GM19025 (cell line): ENCODE results near the gene DPAGT1.
A peak's percentile ranks its signal among the peaks of the same experiment; 100 is the strongest.
"Not testable (repeated sequence)": the region's sequence is repeated elsewhere in the genome, so short reads cannot be mapped to it uniquely, and the experiment has no call there.

Experiments used
- ATAC-seq: cut with Tn5 transposase; IDR thresholded peaks from one replicate; pipeline ENCODE4 v1.9.1; 2021; ENCODE audit warnings: mild to moderate bottlenecking, low read depth, moderate library complexity; ENCODE audit not compliant: unreplicated experiment

Gene DPAGT1

GRCh38 chr11:119116235-119116594 is 14.6 kb upstream of the DPAGT1 start:
- ATAC-seq, result no peak

DNA sequence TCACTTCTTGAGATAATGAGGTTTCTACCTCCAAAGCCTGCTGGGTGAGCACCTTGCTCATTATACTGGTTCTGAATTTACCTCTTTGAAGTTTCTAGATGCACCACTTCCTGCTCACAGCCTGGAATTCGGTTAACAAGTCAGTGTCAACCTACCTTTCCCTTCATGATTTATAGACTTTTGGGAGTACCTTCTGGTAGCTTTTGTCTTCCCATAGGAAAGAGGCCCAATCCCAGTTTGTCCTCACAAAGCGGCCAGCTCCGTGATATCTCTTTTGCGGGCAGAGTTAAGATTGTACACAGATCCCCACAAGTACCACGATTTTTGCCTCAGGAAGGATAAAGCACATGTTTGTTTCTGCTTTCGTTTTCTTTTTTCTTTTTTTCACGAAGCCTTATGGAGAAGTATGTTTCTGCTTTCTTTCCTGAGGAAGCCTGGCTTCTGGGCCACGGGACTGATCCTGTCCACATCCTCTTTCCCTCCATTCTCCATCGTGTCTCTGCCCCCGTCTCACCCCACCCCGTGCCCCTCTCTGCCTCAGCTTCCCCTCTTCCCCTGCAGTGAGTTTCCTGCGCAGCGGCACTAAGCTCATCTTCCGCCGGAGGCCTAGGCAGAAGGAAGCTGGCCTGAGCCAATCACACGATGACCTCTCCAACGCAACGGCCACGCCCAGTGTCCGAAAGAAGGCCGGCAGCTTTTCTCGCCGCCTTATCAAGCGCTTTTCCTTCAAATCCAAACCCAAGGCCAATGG is 14.0 kb upstream of the DPAGT1 start:
- ATAC-seq, result no peak

DNA sequence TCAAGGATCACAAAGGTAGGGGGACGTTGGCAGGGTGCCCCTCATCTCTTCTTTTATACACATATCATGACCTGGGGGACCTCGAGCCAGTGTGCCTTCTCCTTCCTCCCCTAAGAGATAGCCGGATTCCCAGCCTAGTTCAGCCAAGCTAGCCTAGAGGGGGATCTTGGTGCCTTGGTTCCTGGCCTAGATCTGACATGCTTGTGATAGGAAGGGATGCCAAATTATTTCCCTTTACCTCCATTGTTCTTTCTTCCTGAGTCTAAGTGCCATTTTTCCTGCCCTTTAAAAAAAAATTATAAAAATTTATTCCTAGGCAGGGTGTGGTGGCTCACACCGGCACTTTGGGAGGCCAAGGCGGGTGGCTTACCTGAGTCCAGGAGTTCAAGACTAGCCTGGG is 12.7 kb upstream of the DPAGT1 start:
- no peak for ATAC-seq

DNA sequence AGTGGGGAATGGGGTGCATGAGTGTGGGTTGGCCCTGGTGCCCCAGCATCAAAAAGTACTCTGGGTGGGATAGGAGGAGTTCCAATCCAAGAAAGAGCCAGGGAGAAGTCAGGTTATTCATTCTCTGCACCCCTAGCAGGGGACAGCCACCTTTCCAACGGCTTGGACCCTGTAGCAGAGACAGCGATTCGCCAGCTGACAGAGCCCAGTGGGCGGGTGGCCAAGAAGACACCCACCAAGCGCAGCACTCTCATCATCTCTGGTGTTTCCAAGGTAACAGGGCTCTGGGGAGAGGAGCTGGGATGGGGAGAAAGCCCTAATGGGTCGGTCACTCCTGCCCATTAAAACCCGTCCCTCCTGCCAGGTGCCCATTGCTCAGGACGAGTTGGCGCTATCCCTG is 12.1 kb upstream of the DPAGT1 start:
- no peak for ATAC-seq

GRCh38 chr11:119112314-119113020 is 10.8 kb upstream of the DPAGT1 start:
- ATAC-seq, result no peak

- no peak for ATAC-seq
Observed at GRCh38 chr11:119111361-119111925, 9.8 kb upstream of the DPAGT1 start.

GRCh38 chr11:119110439-119110838 is 8.8 kb upstream of the DPAGT1 start:
- ATAC-seq, result no peak

- ATAC-seq, result no peak
Observed at GRCh38 chr11:119109843-119110242, 8.2 kb upstream of the DPAGT1 start.

- no peak for ATAC-seq
Observed at GRCh38 chr11:119108857-119109221, 7.2 kb upstream of the DPAGT1 start.

DNA sequence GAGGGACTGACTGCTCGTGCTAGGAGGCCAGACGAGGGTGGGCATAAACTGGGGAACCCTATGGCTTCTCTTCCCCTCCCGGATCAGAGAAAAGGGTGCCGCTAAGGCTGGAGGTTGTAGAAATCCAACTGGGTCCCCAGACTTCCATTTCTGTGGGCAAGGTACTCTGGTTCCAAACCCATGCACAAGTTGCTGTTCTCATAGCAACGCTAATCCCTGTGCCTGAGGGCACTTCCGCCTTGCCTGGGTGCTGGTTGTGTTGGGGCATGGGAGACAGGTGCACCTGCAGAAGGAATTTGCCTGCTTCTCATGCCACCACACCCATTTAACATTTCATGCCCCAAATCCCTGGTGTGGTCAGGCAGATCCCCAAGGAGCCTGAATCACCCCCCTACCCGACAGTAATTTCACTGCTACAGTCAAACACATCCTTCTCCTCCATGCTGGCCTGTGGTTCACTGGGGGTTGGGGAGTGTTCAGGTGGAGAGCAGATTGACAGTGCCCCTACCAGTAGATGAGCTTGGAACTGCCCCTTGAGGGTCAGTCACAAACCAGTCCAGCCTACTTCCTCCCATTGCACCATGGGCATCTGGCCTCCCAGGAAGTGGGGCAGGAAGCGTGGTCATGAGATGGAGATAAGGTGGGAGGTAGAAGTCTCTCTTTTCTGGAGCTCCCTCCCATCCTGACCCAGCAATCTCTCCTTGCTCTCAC is 6.6 kb upstream of the DPAGT1 start:
- no peak for ATAC-seq

DNA sequence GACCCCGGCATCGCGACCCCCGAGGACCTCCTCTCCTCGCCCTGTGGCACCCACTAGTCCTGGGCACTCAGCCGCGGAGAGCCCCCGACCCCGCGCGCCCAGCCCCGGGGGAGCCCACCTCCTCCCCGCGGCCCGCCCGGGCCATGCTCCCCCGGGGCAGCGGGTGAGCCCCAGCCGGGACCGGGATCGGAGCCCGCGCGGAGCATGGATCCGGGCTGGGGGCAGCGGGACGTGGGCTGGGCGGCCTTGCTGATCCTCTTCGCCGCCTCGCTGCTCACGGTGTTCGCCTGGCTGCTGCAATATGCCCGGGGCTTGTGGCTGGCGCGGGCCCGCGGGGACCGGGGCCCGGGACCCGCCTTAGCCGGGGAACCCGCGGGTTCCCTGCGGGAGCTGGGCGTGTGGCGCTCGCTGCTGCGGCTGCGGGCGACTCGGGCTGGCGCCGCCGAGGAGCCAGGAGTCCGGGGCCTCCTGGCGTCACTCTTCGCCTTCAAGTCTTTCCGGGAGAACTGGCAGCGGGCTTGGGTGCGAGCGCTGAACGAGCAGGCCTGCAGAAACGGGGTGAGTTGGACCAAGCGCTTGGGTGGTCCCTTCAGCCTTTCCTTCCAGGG is 6.0 kb upstream of the DPAGT1 start:
- ATAC-seq, result peak; percentile 22

- peak; percentile 76 for ATAC-seq
Observed at GRCh38 chr11:119106564-119107537, 5.2 kb upstream of the DPAGT1 start, which contains the start of gene C2CD2L. Gene C2CD2L (plus strand): TSS chr11:119107344. CDS start chr11:119107742, 398 bp downstream.

DNA sequence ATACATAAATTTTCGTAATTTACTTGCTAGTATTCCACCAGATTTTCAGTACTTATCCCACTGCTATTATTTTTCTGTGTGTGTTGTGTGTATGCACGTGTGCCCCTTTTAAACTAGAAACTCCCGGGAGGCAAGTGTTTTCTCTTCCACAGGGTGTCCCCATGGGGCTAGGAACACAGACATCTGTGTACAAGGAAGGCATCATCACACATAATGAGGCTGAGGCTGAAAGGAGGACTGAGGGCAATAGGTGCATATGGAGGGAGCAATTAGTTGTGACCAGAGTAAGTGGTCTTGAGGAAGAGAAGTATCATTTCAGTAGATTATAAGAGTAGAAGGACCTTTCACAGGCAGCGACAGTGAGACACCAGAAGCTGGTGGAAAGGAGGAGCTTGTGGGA is 2.1 kb upstream of the DPAGT1 start:
- no peak for ATAC-seq

DNA sequence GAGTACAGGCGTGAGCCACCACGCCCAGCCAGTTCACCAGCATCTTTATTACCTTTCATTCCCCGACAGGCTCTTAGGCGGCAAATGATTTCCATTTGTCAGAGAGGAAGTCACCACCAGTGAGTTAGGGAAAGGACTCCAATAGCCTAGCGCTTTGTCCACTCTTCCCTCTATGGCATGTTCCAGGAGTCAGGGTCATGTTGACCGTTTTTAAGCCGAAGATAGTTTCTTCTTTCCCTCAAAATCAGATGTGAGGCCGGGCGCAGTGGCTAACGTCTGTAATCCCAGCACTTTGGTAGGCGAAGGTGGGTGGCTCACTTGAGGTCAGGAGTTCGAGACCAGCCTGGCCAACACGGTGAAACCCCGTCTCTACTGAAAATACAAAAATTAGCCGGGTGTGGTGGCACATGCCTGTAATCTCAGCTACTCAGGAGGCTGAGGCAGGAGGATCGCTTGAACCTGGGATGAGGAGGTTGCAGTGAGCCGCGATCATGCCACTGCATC is 1.6 kb upstream of the DPAGT1 start:
- ATAC-seq, result not testable (repeated sequence)

- ATAC-seq, result no peak
Observed at GRCh38 chr11:119100994-119101758, 477 bp downstream of the DPAGT1 start.

- ATAC-seq, result no peak
Observed at GRCh38 chr11:119100246-119100970, 1.2 kb downstream of the DPAGT1 start.

DNA sequence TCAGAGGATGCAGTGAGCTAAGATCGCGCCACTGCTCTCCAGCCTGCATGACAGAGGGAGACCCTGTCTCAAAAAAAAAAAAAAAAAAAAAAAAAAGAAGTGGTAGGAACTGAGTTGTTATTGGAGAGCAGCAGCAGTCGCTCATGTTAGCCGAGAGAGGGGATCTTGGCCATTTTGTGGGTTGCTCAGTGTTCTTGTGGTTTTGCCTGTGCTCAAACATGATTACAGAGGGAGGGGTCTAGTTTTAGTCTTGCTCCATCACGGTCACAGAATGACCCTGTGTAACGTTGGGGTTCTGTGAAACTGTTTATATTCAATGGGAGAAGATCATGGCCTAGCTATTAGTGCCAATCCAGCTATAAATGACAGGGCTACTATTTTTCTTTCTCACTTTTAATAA is 1.9 kb downstream of the DPAGT1 start:
- no peak for ATAC-seq
